GM23338 (cell line): Measurements from ENCODE around the gene MEGF11. TPM values are rescaled to one million over a fixed set of nuclear protein-coding genes. Genes with fewer than 3 reads are reported as not detected.

Source experiments
- ATAC-seq: fragments of 200-7000 bp; cut with Tn5 transposase; 3 replicates; pipeline ENCODE4 v1.9.1; 2020
- DNase-seq: peaks from one replicate; pipeline ENCODE4 v3.0.0-alpha.2; 2015; ENCODE audit warnings: low spot score
- H2AFZ ChIP-seq: fragments of 200-600 bp; sonication (generic); 2 replicates; pipeline ENCODE4 v1.8.0; 2016; ENCODE audit warnings: antibody characterized with exemption, mild to moderate bottlenecking, moderate library complexity
- H3F3A ChIP-seq: fragments of 200-600 bp; sonication (generic); replicated peaks from 2 replicates; pipeline ENCODE4 v1.8.0; 2017; ENCODE audit warnings: antibody characterized with exemption, mixed run types, low read depth
- H3K27ac ChIP-seq: fragments of 200-600 bp; sonication (generic); 2 replicates; pipeline ENCODE4 v1.6.1; 2016; ENCODE audit warnings: low read depth
- H3K27me3 ChIP-seq: fragments of 200-600 bp; sonication (generic); 2 replicates; pipeline ENCODE4 v1.8.0; 2016; ENCODE audit warnings: mild to moderate bottlenecking, mixed run types, moderate library complexity; ENCODE audit not compliant: insufficient read depth
- H3K36me3 ChIP-seq: fragments of 200-600 bp; sonication (generic); 2 replicates; pipeline ENCODE4 v1.8.0; 2016; ENCODE audit warnings: mild to moderate bottlenecking; ENCODE audit not compliant: insufficient read depth
- H3K4me1 ChIP-seq: fragments of 200-600 bp; sonication (generic); 2 replicates; pipeline ENCODE4 v1.8.0; 2016; ENCODE audit warnings: mild to moderate bottlenecking, moderate library complexity; ENCODE audit not compliant: insufficient read depth
- H3K4me2 ChIP-seq: fragments of 200-600 bp; sonication (generic); 2 replicates; pipeline ENCODE4 v1.7.1; 2017; ENCODE audit warnings: mixed run types
- H3K4me3 ChIP-seq: fragments of 200-600 bp; sonication (generic); 2 replicates; pipeline ENCODE4 v1.6.1; 2016; ENCODE audit warnings: mixed run types
- H3K79me2 ChIP-seq: fragments of 200-600 bp; sonication (generic); replicated peaks from 2 replicates; pipeline ENCODE4 v1.8.0; 2017; ENCODE audit warnings: mild to moderate bottlenecking; ENCODE audit not compliant: insufficient read depth
- H3K9me2 ChIP-seq: fragments of 200-600 bp; sonication (generic); 2 replicates; pipeline ENCODE4 v1.8.0; 2017; ENCODE audit not compliant: insufficient read depth
- H4K20me1 ChIP-seq: fragments of 200-600 bp; sonication (generic); replicated peaks from 2 replicates; pipeline ENCODE4 v1.8.0; 2017; ENCODE audit warnings: mild to moderate bottlenecking; ENCODE audit not compliant: insufficient read depth
- H3K27ac Mint-ChIP-seq: 2 replicates; pipeline ENCODE4 v1.8.0; 2020; ENCODE audit warnings: inconsistent platforms, mild to moderate bottlenecking, moderate library complexity, mixed read lengths
- H3K27me3 Mint-ChIP-seq: 3 replicates; pipeline ENCODE4 v1.8.0; 2022; ENCODE audit warnings: low read depth, mild to moderate bottlenecking, moderate library complexity, mixed read lengths, inconsistent platforms; ENCODE audit not compliant: insufficient read depth, poor library complexity
- H3K36me3 Mint-ChIP-seq: 3 replicates; pipeline ENCODE4 v1.8.0; 2021; ENCODE audit warnings: low read depth, mild to moderate bottlenecking, inconsistent platforms, moderate library complexity, mixed read lengths
- H3K4me1 Mint-ChIP-seq: 3 replicates; pipeline ENCODE4 v1.8.0; 2020; ENCODE audit warnings: mild to moderate bottlenecking, inconsistent platforms, mixed read lengths
- H3K4me3 Mint-ChIP-seq: 3 replicates; pipeline ENCODE4 v1.8.0; 2021; ENCODE audit warnings: moderate library complexity, mild to moderate bottlenecking, inconsistent platforms, mixed read lengths
- H3K9me3 Mint-ChIP-seq: 3 replicates; pipeline ENCODE4 v1.8.0; 2020; ENCODE audit warnings: moderate library complexity, mild to moderate bottlenecking, inconsistent platforms, mixed read lengths
- CREB1 ChIP-seq: fragments of 250-450 bp; sonication (Bioruptor Pico); IDR thresholded peaks from 2 replicates; pipeline ENCODE4 v1.5.0; 2020; ENCODE audit warnings: low read depth, mild to moderate bottlenecking, moderate library complexity
- EZH2 ChIP-seq: fragments of 200-600 bp; sonication (generic); IDR thresholded peaks from one replicate; pipeline ENCODE4 v1.8.0; 2017; ENCODE audit warnings: antibody characterized with exemption, mild to moderate bottlenecking, low read depth; ENCODE audit not compliant: unreplicated experiment
- EZH2phosphoT487 ChIP-seq: fragments of 200-600 bp; sonication (generic); IDR thresholded peaks from one replicate; pipeline ENCODE4 v1.8.1; 2018; ENCODE audit warnings: antibody characterized with exemption; ENCODE audit not compliant: unreplicated experiment
- JUNB ChIP-seq: IDR thresholded peaks from one replicate; pipeline ENCODE4 v1.6.1; 2016; ENCODE audit warnings: antibody characterized with exemption; ENCODE audit not compliant: unreplicated experiment
- NANOG ChIP-seq: IDR thresholded peaks from 2 replicates; pipeline ENCODE4 v1.6.1; 2016; ENCODE audit warnings: antibody characterized with exemption, borderline replicate concordance
- POLR2AphosphoS5 ChIP-seq: IDR thresholded peaks from 2 replicates; pipeline ENCODE4 v1.6.1; 2016; ENCODE audit warnings: antibody characterized with exemption, low read depth
- REST ChIP-seq: IDR thresholded peaks from one replicate; pipeline ENCODE4 v1.6.1; 2018; ENCODE audit warnings: antibody characterized with exemption; ENCODE audit not compliant: unreplicated experiment
- STAT1 ChIP-seq: IDR thresholded peaks from one replicate; pipeline ENCODE4 v1.6.1; 2016; ENCODE audit warnings: antibody characterized with exemption; ENCODE audit not compliant: unreplicated experiment
- ZNF114 ChIP-seq: fragments of 250-450 bp; sonication (Bioruptor Pico); IDR thresholded peaks from 2 replicates; pipeline ENCODE4 v1.5.0; 2020; ENCODE audit warnings: mild to moderate bottlenecking, moderate library complexity
- ZNF331 ChIP-seq: fragments of 250-450 bp; sonication (Bioruptor Pico); IDR thresholded peaks from 2 replicates; pipeline ENCODE4 v1.5.0; 2020; ENCODE audit warnings: low read depth, mild to moderate bottlenecking, moderate library complexity
- polyA plus RNA-seq: library from polyadenylated mRNA; unstranded; fragments of >200 nt; fragmentation: Nextera tagmentation; extraction: Ambion mirVana; gene quantifications from 2 replicates; pipeline ENCODE4 v1.2.1, GENCODE V29; 2016
- total RNA-seq: library from RNA; depleted of rRNA; stranded (reverse); fragments of >200 nt; shearing (Covaris generic); gene quantifications from 2 replicates; pipeline ENCODE4 v1.2.3, GENCODE V29; 2014
- TF ChIP-seq, protein P1 (sequence below): IDR thresholded peaks from 2 replicates; pipeline ENCODE4 v1.6.1; 2016; ENCODE audit warnings: antibody characterized with exemption
- TF ChIP-seq, protein P2 (sequence below), 2 experiments: fragments of 200-600 bp in 1 of 2; sonication (generic) in 1 of 2; conservative IDR thresholded peaks; 2 replicates each; pipeline versions ENCODE4 v1.5.1 to v1.6.1; 2016 to 2017; ENCODE audit warnings: antibody characterized with exemption in 2 of 2, low read depth in 2 of 2, mild to moderate bottlenecking in 2 of 2, moderate library complexity in 1 of 2

The MEGF11 gene
- total and polyA plus RNA-seq, 2 experiments from 2014 or later, result 1.3 to 1.9 TPM

DNA sequence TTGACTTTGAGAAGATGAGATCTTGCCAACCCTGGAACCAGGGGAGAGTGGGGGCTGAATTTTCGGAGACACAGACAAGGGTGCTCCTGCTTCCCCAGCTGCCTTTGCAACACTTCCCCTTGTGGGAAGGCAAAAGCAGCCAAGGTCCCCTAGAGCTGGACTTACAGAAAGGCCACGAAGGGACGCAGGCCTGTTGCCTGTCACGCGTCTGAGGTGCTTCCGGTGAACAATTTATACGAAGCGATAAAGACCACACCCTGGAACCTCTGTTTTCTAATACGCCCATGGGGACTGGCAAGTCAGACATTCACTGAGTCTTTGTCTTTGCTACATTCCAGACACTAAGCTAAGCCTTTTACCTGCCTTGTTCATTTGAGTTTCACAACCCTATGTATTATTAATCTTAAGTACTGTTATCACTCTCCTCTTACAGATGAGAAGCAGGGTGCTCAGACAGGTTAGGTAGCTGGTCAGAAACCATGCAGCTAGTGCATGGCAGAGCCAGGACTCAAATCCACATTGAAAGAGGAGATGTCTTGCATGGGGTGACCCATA, 13.2 kb downstream of the MEGF11 start (continued):
- TF ChIP-seq, protein P1, sequence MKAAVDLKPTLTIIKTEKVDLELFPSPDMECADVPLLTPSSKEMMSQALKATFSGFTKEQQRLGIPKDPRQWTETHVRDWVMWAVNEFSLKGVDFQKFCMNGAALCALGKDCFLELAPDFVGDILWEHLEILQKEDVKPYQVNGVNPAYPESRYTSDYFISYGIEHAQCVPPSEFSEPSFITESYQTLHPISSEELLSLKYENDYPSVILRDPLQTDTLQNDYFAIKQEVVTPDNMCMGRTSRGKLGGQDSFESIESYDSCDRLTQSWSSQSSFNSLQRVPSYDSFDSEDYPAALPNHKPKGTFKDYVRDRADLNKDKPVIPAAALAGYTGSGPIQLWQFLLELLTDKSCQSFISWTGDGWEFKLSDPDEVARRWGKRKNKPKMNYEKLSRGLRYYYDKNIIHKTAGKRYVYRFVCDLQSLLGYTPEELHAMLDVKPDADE, result no peak
- no peak for TF ChIP-seq ZNF331 (CRISPR knock-in tag)

DNA sequence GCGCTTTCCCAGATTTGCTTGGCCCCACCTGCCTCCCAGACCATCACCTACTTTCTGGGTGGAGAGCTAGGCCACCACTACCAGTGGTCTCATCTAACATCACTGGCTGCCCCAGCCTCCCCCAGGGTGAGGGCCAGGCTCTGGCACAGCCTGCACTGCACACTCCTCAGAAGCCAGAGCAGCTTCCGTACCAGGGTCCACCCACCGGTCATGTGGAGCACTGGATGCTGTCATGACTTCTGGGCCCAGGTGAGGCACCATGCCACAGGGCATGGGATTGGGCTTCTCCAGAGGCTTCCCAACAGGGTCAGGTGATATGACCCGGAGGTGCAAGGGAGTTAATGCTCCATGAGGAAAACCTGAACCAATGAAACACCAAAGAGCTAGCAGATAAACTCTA, 14.0 kb downstream of the MEGF11 start:
- no peaks in the 10 kb centered on the region; the same call in 2 of the 3 replicates for H3K36me3 Mint-ChIP-seq
- peaks cover 17% of the 10 kb centered on the region for H3K27me3 Mint-ChIP-seq
- no peaks in the 10 kb centered on the region for H3K79me2 ChIP-seq
- H3K9me3 Mint-ChIP-seq, result no peaks in the 10 kb centered on the region
- peaks cover 27% of the 10 kb centered on the region for H3K4me1 Mint-ChIP-seq
- no peak overlapping the region for H3K27ac ChIP-seq
- H4K20me1 ChIP-seq, result no peaks in the 10 kb centered on the region
- no peak overlapping the region for H2AFZ ChIP-seq
- no peak overlapping the region for H3K4me3 ChIP-seq
- H3K4me1 ChIP-seq, result 0 out of 2 replicates have a peak, but pooled peaks cover 9% of the 10 kb centered on the region
- H3K36me3 ChIP-seq, result no peaks in the 10 kb centered on the region
- H3K4me3 Mint-ChIP-seq, result no peak overlapping the region
- no peak overlapping the region for H3K27ac Mint-ChIP-seq
- no peaks in the 10 kb centered on the region for H3F3A ChIP-seq
- H3K4me2 ChIP-seq, result no peak overlapping the region
- DNase-seq (no peak), ATAC-seq (no peak)
- H3K9me2 ChIP-seq, result 0 out of 2 replicates have a peak, but pooled peaks cover 8% of the 10 kb centered on the region
- no peaks in the 10 kb centered on the region for H3K27me3 ChIP-seq
- no peak for TF ChIP-seq REST
- no peak for TF ChIP-seq STAT1
- TF ChIP-seq, protein P2, sequence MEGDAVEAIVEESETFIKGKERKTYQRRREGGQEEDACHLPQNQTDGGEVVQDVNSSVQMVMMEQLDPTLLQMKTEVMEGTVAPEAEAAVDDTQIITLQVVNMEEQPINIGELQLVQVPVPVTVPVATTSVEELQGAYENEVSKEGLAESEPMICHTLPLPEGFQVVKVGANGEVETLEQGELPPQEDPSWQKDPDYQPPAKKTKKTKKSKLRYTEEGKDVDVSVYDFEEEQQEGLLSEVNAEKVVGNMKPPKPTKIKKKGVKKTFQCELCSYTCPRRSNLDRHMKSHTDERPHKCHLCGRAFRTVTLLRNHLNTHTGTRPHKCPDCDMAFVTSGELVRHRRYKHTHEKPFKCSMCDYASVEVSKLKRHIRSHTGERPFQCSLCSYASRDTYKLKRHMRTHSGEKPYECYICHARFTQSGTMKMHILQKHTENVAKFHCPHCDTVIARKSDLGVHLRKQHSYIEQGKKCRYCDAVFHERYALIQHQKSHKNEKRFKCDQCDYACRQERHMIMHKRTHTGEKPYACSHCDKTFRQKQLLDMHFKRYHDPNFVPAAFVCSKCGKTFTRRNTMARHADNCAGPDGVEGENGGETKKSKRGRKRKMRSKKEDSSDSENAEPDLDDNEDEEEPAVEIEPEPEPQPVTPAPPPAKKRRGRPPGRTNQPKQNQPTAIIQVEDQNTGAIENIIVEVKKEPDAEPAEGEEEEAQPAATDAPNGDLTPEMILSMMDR (conservative IDR thresholded peaks at IDR 0.05; ENCODE audit: low read depth in 2 of 2), result no peak
- TF ChIP-seq ZNF114 (CRISPR knock-in tag), result no peak
- TF ChIP-seq EZH2phosphoT487, result no peak
- no peak for TF ChIP-seq CREB1 (CRISPR knock-in tag)
- no peak for TF ChIP-seq NANOG
- TF ChIP-seq ZNF331 (CRISPR knock-in tag), result no peak
- no peak for TF ChIP-seq POLR2AphosphoS5
- TF ChIP-seq JUNB, result no peak
- no peak for TF ChIP-seq EZH2
- TF ChIP-seq, protein P1, result no peak
